ENCODE results near the gene OR6B3. TPM values are rescaled to one million over a fixed set of nuclear protein-coding genes. Genes with fewer than 3 reads are reported as not detected.

Gene OR6B3
- total and polyA plus RNA-seq, 9 of the 15 experiments (the other 6 are each of a cell fraction or from before 2014, with no cell fraction given), result not detected

DNA sequence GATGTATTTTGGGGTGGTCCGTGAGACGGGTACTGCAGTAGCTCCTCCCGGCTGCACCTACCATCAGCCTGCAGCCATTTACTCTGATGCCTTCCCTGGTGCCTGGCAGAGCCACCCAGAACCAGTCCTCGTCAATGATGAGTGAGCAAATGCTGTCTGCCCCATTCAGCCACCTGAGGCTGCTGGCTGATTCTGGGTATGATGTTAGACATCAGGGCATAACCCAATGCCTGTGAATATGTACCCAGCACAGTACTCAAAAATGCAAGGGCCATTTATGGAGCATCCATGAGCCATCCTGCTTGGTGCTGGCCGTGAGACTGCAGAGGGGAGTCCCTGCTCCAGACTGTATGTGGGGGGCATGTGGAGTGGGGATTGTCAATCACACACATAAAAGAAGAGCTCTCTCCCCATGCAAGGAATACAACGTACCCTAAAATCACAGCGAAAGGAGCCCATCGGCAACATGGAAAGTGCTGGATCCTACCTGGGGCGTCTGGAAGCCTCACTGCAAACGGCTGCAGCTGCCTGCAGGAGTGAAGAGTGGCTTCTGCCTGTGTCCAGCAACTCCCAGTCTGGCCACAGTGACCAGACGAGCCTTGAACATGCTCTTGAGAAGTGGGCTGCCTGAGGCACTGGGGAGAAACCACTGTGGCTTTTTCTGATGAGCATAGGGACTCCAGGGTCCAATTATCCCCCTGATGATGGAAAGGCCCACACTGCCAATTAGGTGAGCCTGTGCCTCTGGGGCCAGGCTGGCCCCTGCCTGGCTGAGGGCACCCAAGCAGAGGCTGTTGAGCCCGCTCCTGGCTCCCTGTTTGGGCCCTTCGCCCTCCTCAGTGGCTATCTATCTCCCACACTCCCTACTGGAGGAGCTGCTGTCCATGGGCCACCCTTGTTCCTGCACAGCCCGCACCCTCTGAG, 20.7 kb downstream of the OR6B3 start:
- no peaks in the 10 kb centered on the region for H3K79me2 ChIP-seq (ENCODE audit: control insufficient read depth, insufficient read depth, low read length)
- H3K4me3 ChIP-seq, result no peak overlapping the region
- FAIRE-seq (no peak), ATAC-seq (no peak), DNase-seq (ENCODE audit: extremely low read depth in 1 of 4, low spot score in 3 of 4) (no peak)
- H3K27me3 ChIP-seq (ENCODE audit: control insufficient read depth in 2 of 2, insufficient read depth in 2 of 2, low read length in 2 of 2), result peaks cover 3 to 29% of the 10 kb centered on the region in 2 experiments
- ChIA-PET POLR2A (interaction anchor here (0.7 kb wide), 1 partner anchor 24 kb away, joined by 3 read pairs; no protein-coding TSS in a partner anchor), CTCF (ENCODE audit: low intra/inter-chr PET ratio) (no interaction called here)
- H3K9me1 ChIP-seq (ENCODE audit: control insufficient read depth, insufficient read depth, low read length), result no peaks in the 10 kb centered on the region
- WGBS (ENCODE audit: insufficient coverage, low coverage, missing lambda C conversion rate), result 1% methylated on average over 9 of the region's 14 CpGs
- no peaks in the 10 kb centered on the region for H3K36me3 ChIP-seq (ENCODE audit: control insufficient read depth, insufficient read depth, low read length)
- no peaks in the 10 kb centered on the region for H3K4me1 ChIP-seq (replicated peaks in 1 of 2; ENCODE audit: control insufficient read depth in 2 of 2, insufficient read depth in 2 of 2, low read length in 2 of 2)
- intact Hi-C loops (cut with micrococcal nuclease), result no loop called here
- H3K9ac ChIP-seq (ENCODE audit: insufficient read depth in 1 of 2, low read depth in 2 of 2, low read length in 2 of 2), result no peak overlapping the region; a peak in 1 of 4 replicates
- H3K9me3 ChIP-seq (replicated peaks; ENCODE audit: control insufficient read depth, insufficient read depth, low read depth, low read length), result no peaks in the 10 kb centered on the region
- H4K20me1 ChIP-seq (replicated peaks; ENCODE audit: control insufficient read depth, insufficient read depth, low read length), result no peaks in the 10 kb centered on the region
- in situ Hi-C loops (cut with MboI), result no loop called here
- no TSS peak for BruUV-seq (replicated peaks)
- H3K27ac ChIP-seq (ENCODE audit: extremely low read depth, low read depth, low read length), result no peak overlapping the region
- no peak overlapping the region for H2AFZ ChIP-seq (ENCODE audit: low read depth, low read length)
- no peak overlapping the region for H3K4me2 ChIP-seq (ENCODE audit: insufficient read depth, low read length)
- no peak for TF ChIP-seq HNRNPL (IDR thresholded peaks at IDR 0.05; ENCODE audit: low read depth, low read length)
- TF ChIP-seq, protein P1, sequence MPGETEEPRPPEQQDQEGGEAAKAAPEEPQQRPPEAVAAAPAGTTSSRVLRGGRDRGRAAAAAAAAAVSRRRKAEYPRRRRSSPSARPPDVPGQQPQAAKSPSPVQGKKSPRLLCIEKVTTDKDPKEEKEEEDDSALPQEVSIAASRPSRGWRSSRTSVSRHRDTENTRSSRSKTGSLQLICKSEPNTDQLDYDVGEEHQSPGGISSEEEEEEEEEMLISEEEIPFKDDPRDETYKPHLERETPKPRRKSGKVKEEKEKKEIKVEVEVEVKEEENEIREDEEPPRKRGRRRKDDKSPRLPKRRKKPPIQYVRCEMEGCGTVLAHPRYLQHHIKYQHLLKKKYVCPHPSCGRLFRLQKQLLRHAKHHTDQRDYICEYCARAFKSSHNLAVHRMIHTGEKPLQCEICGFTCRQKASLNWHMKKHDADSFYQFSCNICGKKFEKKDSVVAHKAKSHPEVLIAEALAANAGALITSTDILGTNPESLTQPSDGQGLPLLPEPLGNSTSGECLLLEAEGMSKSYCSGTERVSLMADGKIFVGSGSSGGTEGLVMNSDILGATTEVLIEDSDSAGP (CRISPR knock-in tag; IDR thresholded peaks at IDR 0.05), result no peak
- TF ChIP-seq NR2F6 (CRISPR knock-in tag; IDR thresholded peaks at IDR 0.05), result no peak
- no peak for TF ChIP-seq ZNF311 (CRISPR knock-in tag; IDR thresholded peaks at IDR 0.05)
- TF ChIP-seq ZNF253 (CRISPR knock-in tag; conservative IDR thresholded peaks at IDR 0.05), result no peak
- no peak for TF ChIP-seq HDAC6 (IDR thresholded peaks at IDR 0.05; ENCODE audit: low read depth, low read length)
- TF ChIP-seq, protein P2, sequence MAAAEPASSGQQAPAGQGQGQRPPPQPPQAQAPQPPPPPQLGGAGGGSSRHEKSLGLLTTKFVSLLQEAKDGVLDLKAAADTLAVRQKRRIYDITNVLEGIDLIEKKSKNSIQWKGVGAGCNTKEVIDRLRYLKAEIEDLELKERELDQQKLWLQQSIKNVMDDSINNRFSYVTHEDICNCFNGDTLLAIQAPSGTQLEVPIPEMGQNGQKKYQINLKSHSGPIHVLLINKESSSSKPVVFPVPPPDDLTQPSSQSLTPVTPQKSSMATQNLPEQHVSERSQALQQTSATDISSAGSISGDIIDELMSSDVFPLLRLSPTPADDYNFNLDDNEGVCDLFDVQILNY (CRISPR knock-in tag; IDR thresholded peaks at IDR 0.05), result no peak
- TF ChIP-seq MYBL2 (IDR thresholded peaks at IDR 0.05; ENCODE audit: low read depth), result no peak
- TF ChIP-seq MYBL2 (CRISPR knock-in tag; IDR thresholded peaks at IDR 0.05; ENCODE audit: borderline replicate concordance), result no peak
- TF ChIP-seq SETDB1 (IDR thresholded peaks at IDR 0.05; ENCODE audit: low read length), result no peak
- no peak for TF ChIP-seq CBX8 (IDR thresholded peaks at IDR 0.05; ENCODE audit: borderline replicate concordance, extremely low read depth, low read depth, low read length, poor library complexity, severe bottlenecking)
- TF ChIP-seq, protein P3, sequence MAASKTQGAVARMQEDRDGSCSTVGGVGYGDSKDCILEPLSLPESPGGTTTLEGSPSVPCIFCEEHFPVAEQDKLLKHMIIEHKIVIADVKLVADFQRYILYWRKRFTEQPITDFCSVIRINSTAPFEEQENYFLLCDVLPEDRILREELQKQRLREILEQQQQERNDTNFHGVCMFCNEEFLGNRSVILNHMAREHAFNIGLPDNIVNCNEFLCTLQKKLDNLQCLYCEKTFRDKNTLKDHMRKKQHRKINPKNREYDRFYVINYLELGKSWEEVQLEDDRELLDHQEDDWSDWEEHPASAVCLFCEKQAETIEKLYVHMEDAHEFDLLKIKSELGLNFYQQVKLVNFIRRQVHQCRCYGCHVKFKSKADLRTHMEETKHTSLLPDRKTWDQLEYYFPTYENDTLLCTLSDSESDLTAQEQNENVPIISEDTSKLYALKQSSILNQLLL (CRISPR knock-in tag; IDR thresholded peaks at IDR 0.05; ENCODE audit: borderline replicate concordance), result no peak
- TF ChIP-seq, protein P4, sequence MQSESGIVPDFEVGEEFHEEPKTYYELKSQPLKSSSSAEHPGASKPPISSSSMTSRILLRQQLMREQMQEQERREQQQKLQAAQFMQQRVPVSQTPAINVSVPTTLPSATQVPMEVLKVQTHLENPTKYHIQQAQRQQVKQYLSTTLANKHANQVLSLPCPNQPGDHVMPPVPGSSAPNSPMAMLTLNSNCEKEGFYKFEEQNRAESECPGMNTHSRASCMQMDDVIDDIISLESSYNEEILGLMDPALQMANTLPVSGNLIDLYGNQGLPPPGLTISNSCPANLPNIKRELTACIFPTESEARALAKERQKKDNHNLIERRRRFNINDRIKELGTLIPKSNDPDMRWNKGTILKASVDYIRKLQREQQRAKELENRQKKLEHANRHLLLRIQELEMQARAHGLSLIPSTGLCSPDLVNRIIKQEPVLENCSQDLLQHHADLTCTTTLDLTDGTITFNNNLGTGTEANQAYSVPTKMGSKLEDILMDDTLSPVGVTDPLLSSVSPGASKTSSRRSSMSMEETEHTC (IDR thresholded peaks at IDR 0.05), result no peak
- no peak for TF ChIP-seq EP300 (IDR thresholded peaks at IDR 0.05; ENCODE audit: low read length)
- no peak for TF ChIP-seq BCL6 (CRISPR knock-in tag; IDR thresholded peaks at IDR 0.05)
- no peak for TF ChIP-seq ZBTB8A (IDR thresholded peaks at IDR 0.05; ENCODE audit: partially characterized antibody)
